HepG2 (cell line): ENCODE data around the gene TTC39C. TPM values are rescaled to one million over a fixed set of nuclear protein-coding genes. Genes with fewer than 3 reads are reported as not detected.
A peak's percentile ranks its signal among the peaks of the same experiment; 100 is the strongest.

Source experiments
- CBX2 ChIP-seq, 2 experiments: fragments of 200-600 bp in 1 of 2; sonication (generic); formaldehyde crosslinking in 1 of 2; IDR thresholded peaks; 2 replicates each; pipeline versions ENCODE4 v1.7.0 to v1.8.1; 2018 to 2022; ENCODE audit warnings: low read depth in 2 of 2, low read length in 1 of 2, mild to moderate bottlenecking in 1 of 2, missing genetic modification reagents in 1 of 2
- FLYWCH1 ChIP-seq: sonication (generic); formaldehyde crosslinking; IDR thresholded peaks from 2 replicates; pipeline ENCODE4 v1.8.1; 2023; ENCODE audit warnings: mild to moderate bottlenecking, missing genetic modification reagents
- FOSL1 ChIP-seq: sonication (generic); formaldehyde crosslinking; IDR thresholded peaks from 2 replicates; pipeline ENCODE4 v1.9.0; 2021; ENCODE audit warnings: missing genetic modification reagents, borderline replicate concordance
- HHEX ChIP-seq: IDR thresholded peaks from 2 replicates; pipeline ENCODE4 v1.6.1; 2016; ENCODE audit warnings: control low read depth
- JUND ChIP-seq: sonication (generic); formaldehyde crosslinking; IDR thresholded peaks from 2 replicates; pipeline ENCODE4 v1.8.0; 2022; ENCODE audit warnings: mild to moderate bottlenecking, missing genetic modification reagents
- LCORL ChIP-seq, 2 experiments: fragments of 450-650 bp in 1 of 2; sonication (generic) in 1 of 2; formaldehyde crosslinking in 1 of 2; IDR thresholded peaks; 2 replicates each; pipeline versions ENCODE4 v1.5.0 to v1.6.1; 2017 to 2020; ENCODE audit warnings: antibody characterized with exemption in 1 of 2, missing genetic modification reagents in 1 of 2
- MAFK ChIP-seq, 2 experiments: IDR thresholded peaks in 1 of 2; conservative IDR thresholded peaks in 1 of 2; 2 replicates each; pipeline ENCODE4 v1.6.1; 2011; ENCODE audit warnings: improper control_type of control experiment in 2 of 2, low read length in 2 of 2
- PAWR ChIP-seq: sonication (generic); formaldehyde crosslinking; IDR thresholded peaks from 2 replicates; pipeline ENCODE4 v1.4.0; 2020; ENCODE audit warnings: missing genetic modification reagents, mild to moderate bottlenecking, borderline replicate concordance
- SCMH1 ChIP-seq: sonication (generic); formaldehyde crosslinking; IDR thresholded peaks from 2 replicates; pipeline ENCODE4 v1.9.0; 2021; ENCODE audit warnings: missing genetic modification reagents, mild to moderate bottlenecking, borderline replicate concordance
- STAG1 ChIP-seq: sonication (generic); formaldehyde crosslinking; IDR thresholded peaks from 2 replicates; pipeline ENCODE4 v1.4.0; 2020; ENCODE audit warnings: missing genetic modification reagents
- ZBTB20 ChIP-seq: sonication (generic); formaldehyde crosslinking; IDR thresholded peaks from 2 replicates; pipeline ENCODE4 v1.8.1; 2023; ENCODE audit warnings: missing genetic modification reagents, low read depth, mild to moderate bottlenecking, borderline replicate concordance
- ZEB1 ChIP-seq: IDR thresholded peaks from 2 replicates; pipeline ENCODE4 v1.6.1; 2012; ENCODE audit warnings: mild to moderate bottlenecking, low read depth, inconsistent platforms; ENCODE audit not compliant: insufficient replicate concordance
- ZFP1 ChIP-seq: IDR thresholded peaks from 2 replicates; pipeline ENCODE4 v1.6.1; 2016
- ZNF33B ChIP-seq: sonication (generic); formaldehyde crosslinking; IDR thresholded peaks from 2 replicates; pipeline ENCODE4 v1.5.1; 2020; ENCODE audit warnings: mild to moderate bottlenecking, missing genetic modification reagents
- ZNF367 ChIP-seq: sonication (generic); formaldehyde crosslinking; IDR thresholded peaks from 2 replicates; pipeline ENCODE4 v1.4.0; 2020; ENCODE audit warnings: missing genetic modification reagents, borderline replicate concordance
- ZNF557 ChIP-seq: sonication (generic); formaldehyde crosslinking; IDR thresholded peaks from 2 replicates; pipeline ENCODE4 v1.4.0; 2020; ENCODE audit warnings: missing genetic modification reagents
- ZNF567 ChIP-seq: sonication (generic); formaldehyde crosslinking; IDR thresholded peaks from 2 replicates; pipeline ENCODE4 v1.8.1; 2023; ENCODE audit warnings: mild to moderate bottlenecking, missing genetic modification reagents, borderline replicate concordance
- ZNF572 ChIP-seq: sonication (generic); formaldehyde crosslinking; IDR thresholded peaks from 2 replicates; pipeline ENCODE4 v1.5.1; 2020; ENCODE audit warnings: mild to moderate bottlenecking, missing genetic modification reagents
- ZNF737 ChIP-seq: sonication (generic); formaldehyde crosslinking; IDR thresholded peaks from 2 replicates; pipeline ENCODE4 v1.5.0; 2020; ENCODE audit warnings: missing genetic modification reagents, mild to moderate bottlenecking, borderline replicate concordance
- polyA plus RNA-seq, 8 experiments: library from polyadenylated mRNA; depleted of rRNA in 3 of 8; stranded (reverse) in 7 of 8; unstranded in 1 of 8; fragments of >200 nt; fragmentation: Illumina TruSeq in 4 of 8; extraction: Trizol in 4 of 8; gene quantifications; 2 replicates each; pipeline versions ENCODE4 v1.2.1 to v1.2.3, GENCODE V29; 2011 to 2016; ENCODE audit warnings: low read depth in 4 of 8, missing spikeins in 1 of 8, mixed read lengths in 1 of 8; ENCODE audit not compliant: insufficient read depth in 1 of 8
- total RNA-seq, 5 experiments: library from RNA; depleted of rRNA; stranded (reverse); fragments of >200 nt; fragmentation: Illumina TruSeq; extraction: Trizol; gene quantifications; 2 replicates each; pipeline ENCODE4 v1.2.3, GENCODE V29; 2016; ENCODE audit warnings: low read depth in 1 of 5
- TF ChIP-seq, protein P1 (sequence below): sonication (generic); formaldehyde crosslinking; IDR thresholded peaks from 2 replicates; pipeline ENCODE4 v1.4.0; 2020; ENCODE audit warnings: missing genetic modification reagents, borderline replicate concordance
- TF ChIP-seq, protein P2 (sequence below): sonication (generic); formaldehyde crosslinking; IDR thresholded peaks from 2 replicates; pipeline ENCODE4 v1.8.1; 2023; ENCODE audit warnings: missing genetic modification reagents, mild to moderate bottlenecking, borderline replicate concordance
- TF ChIP-seq, protein P3 (sequence below): IDR thresholded peaks from 2 replicates; pipeline ENCODE4 v1.6.1; 2016
- TF ChIP-seq, protein P4 (sequence below): sonication (generic); formaldehyde crosslinking; IDR thresholded peaks from 2 replicates; pipeline ENCODE4 v1.4.0; 2020; ENCODE audit warnings: missing genetic modification reagents
- TF ChIP-seq, protein P5 (sequence below): sonication (generic); formaldehyde crosslinking; IDR thresholded peaks from 2 replicates; pipeline ENCODE4 v1.4.0; 2020; ENCODE audit warnings: missing genetic modification reagents; ENCODE audit errors: not compliant biosample characterization

Gene TTC39C
- total and polyA plus RNA-seq, 2 of the 13 experiments (the other 11 are each of a cell fraction or from before 2014, with no cell fraction given) = 19.1 to 25.9 TPM

DNA sequence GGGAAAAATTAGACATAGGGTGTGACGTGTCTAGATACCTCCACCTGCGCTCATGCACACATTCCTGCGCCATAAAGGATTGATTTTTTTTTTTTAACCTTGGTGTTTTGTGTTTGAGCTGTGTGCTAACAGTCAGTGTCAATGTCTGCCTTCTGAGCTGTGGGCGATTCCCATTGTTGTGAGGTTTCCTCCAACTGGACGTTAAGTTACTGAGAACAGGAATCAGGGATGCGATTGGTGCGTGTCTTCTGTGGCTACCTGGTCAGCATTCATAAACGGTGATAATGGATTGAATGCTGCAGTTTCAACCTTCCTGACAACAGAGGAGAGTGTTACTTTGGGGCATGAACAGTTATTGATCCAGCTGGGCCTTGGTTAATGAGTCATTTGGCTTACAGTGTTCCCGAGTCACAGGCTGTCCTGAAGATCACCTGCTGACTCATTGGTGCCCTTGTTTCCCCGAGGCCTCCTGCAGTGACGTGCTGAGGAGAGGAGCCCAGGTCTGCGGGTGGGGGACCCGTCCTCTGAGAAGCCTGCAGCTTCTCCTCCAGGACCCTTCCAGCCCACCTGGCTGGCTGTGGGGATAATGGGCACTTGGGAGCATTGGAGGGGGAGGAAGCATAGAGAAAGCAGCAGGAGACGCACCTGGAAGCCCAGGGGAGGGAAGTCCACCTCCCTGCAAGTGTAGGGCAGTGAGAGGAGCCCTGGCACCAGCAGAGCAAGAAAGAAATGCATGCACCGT is 98.5 kb downstream of the TTC39C start (continued):
- no peak for TF ChIP-seq LCORL (IDR thresholded peaks at IDR 0.05)
- peak; percentile 92 for TF ChIP-seq LCORL (CRISPR knock-in tag; IDR thresholded peaks at IDR 0.05)
- no peak for TF ChIP-seq ZNF567
- no peak for TF ChIP-seq ZNF367 (CRISPR knock-in tag)
- TF ChIP-seq, protein P1, sequence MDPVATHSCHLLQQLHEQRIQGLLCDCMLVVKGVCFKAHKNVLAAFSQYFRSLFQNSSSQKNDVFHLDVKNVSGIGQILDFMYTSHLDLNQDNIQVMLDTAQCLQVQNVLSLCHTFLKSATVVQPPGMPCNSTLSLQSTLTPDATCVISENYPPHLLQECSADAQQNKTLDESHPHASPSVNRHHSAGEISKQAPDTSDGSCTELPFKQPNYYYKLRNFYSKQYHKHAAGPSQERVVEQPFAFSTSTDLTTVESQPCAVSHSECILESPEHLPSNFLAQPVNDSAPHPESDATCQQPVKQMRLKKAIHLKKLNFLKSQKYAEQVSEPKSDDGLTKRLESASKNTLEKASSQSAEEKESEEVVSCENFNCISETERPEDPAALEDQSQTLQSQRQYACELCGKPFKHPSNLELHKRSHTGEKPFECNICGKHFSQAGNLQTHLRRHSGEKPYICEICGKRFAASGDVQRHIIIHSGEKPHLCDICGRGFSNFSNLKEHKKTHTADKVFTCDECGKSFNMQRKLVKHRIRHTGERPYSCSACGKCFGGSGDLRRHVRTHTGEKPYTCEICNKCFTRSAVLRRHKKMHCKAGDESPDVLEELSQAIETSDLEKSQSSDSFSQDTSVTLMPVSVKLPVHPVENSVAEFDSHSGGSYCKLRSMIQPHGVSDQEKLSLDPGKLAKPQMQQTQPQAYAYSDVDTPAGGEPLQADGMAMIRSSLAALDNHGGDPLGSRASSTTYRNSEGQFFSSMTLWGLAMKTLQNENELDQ (CRISPR knock-in tag) = no peak
- no peak for TF ChIP-seq ZNF572 (CRISPR knock-in tag)
- no peak for TF ChIP-seq FLYWCH1 (CRISPR knock-in tag)
- no peak for TF ChIP-seq CBX2 (IDR thresholded peaks at IDR 0.05; ENCODE audit: low read depth, low read length)
- TF ChIP-seq CBX2 (CRISPR knock-in tag; IDR thresholded peaks at IDR 0.05; ENCODE audit: low read depth) = no peak
- peak; percentile 78; the same call in 1 of the 2 replicates for TF ChIP-seq ZBTB20
- TF ChIP-seq SCMH1 = no peak
- TF ChIP-seq, protein P2, sequence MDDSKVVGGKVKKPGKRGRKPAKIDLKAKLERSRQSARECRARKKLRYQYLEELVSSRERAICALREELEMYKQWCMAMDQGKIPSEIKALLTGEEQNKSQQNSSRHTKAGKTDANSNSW (CRISPR knock-in tag) = no peak
- TF ChIP-seq, protein P3, sequence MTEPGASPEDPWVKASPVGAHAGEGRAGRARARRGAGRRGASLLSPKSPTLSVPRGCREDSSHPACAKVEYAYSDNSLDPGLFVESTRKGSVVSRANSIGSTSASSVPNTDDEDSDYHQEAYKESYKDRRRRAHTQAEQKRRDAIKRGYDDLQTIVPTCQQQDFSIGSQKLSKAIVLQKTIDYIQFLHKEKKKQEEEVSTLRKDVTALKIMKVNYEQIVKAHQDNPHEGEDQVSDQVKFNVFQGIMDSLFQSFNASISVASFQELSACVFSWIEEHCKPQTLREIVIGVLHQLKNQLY = peak; percentile 77
- TF ChIP-seq ZNF737 = no peak
- no peak for TF ChIP-seq PAWR
- TF ChIP-seq, protein P4, sequence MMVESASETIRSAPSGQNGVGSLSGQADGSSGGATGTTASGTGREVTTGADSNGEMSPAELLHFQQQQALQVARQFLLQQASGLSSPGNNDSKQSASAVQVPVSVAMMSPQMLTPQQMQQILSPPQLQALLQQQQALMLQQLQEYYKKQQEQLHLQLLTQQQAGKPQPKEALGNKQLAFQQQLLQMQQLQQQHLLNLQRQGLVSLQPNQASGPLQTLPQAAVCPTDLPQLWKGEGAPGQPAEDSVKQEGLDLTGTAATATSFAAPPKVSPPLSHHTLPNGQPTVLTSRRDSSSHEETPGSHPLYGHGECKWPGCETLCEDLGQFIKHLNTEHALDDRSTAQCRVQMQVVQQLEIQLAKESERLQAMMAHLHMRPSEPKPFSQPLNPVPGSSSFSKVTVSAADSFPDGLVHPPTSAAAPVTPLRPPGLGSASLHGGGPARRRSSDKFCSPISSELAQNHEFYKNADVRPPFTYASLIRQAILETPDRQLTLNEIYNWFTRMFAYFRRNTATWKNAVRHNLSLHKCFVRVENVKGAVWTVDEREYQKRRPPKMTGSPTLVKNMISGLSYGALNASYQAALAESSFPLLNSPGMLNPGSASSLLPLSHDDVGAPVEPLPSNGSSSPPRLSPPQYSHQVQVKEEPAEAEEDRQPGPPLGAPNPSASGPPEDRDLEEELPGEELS (CRISPR knock-in tag) = peak; percentile 88
- peak; percentile 83 for TF ChIP-seq FOSL1
- TF ChIP-seq ZFP1 (CRISPR knock-in tag) = no peak
- TF ChIP-seq ZNF33B (CRISPR knock-in tag) = 0 out of 2 replicates have a peak, but pooled peaks have one; percentile 33
- peak; percentile 37 to 68; a peak in 3 of 4 replicates for TF ChIP-seq MAFK (conservative IDR thresholded peaks at IDR 0.05 in 1 of 2, IDR thresholded peaks at IDR 0.05 in 1 of 2; ENCODE audit: low read length in 2 of 2)
- no peak for TF ChIP-seq ZNF557 (CRISPR knock-in tag)
- TF ChIP-seq JUND = peak; percentile 94
- TF ChIP-seq, protein P5, sequence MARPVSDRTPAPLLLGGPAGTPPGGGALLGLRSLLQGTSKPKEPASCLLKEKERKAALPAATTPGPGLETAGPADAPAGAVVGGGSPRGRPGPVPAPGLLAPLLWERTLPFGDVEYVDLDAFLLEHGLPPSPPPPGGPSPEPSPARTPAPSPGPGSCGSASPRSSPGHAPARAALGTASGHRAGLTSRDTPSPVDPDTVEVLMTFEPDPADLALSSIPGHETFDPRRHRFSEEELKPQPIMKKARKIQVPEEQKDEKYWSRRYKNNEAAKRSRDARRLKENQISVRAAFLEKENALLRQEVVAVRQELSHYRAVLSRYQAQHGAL (CRISPR knock-in tag) = no peak
- TF ChIP-seq ZEB1 = peak; percentile 56
- TF ChIP-seq STAG1 = no peak; the same call in 1 of the 2 replicates
- TF ChIP-seq HHEX = no peak
